GM18873 (cell line): ENCODE data around the gene ATP7B.
"Not testable (repeated sequence)": the region's sequence is repeated elsewhere in the genome, so short reads cannot be mapped to it uniquely, and the experiment has no call there.

Source experiments
- ATAC-seq: cut with Tn5 transposase; IDR thresholded peaks from one replicate; pipeline ENCODE4 v1.9.1; 2021; ENCODE audit warnings: mild to moderate bottlenecking, moderate library complexity, moderate number of reproducible peaks; ENCODE audit not compliant: unreplicated experiment, low FRiP score

ATP7B gene

DNA sequence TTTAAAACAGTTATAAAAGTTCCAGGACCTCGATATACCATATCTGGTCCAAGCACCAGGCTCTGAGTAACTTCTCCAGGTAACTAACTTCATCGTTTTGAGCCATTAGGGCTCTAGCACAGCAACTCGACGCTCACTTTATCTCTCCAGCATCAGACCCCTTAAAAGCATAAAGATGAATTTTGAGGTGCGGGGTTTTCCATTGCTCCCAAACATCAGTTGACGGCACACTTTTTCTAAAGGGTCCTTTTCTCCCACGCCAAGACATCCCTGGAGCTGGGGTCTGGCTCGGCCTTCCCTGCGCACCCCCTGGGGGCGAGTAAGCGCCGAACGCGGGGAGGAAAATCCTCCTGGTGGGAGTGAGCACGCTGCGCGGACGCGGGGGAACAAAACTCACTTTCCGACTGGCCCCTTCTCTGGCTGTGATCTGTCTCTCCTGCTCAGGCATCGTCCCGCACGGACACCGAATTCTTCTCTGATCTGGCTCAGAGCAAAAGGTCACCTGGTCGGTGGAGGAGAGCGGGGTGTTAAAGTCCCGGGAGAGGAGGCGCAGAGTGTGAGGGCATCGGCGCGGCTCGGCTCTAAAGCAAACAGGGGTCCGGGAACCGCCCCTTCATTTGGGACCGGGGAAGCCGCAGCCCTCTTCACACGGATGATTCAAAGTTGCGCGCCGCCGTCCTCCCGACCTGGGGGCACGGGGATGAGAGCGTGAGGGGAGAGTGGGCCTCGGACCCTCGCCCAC lies at the start of gene ATP7B:
TSS of gene ATP7B (minus strand) at position 561 of the 742 bp plus-strand sequence. CDS start at position 448, 113 bp downstream.
- peak; percentile 3 for ATAC-seq

DNA sequence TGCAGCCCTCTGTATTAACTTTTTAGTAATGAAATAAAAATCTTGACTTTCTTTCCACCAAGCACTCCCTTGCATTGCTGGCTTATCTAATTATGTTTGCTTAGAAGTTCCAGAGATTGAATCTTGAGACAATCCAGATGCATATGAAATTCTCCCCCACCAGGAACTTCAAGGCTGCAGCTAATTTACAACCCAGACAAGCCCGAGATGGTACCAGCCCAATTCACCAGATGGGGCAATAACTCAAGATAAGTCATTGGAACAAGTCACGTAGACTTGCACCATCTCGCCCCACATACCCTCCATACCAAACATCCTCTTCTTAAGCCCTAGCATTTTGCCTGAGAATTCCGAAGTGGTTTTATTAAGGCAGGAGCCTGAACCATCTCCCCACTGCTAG lies 42.2 kb upstream of the ATP7B start:
- ATAC-seq: no peak

DNA sequence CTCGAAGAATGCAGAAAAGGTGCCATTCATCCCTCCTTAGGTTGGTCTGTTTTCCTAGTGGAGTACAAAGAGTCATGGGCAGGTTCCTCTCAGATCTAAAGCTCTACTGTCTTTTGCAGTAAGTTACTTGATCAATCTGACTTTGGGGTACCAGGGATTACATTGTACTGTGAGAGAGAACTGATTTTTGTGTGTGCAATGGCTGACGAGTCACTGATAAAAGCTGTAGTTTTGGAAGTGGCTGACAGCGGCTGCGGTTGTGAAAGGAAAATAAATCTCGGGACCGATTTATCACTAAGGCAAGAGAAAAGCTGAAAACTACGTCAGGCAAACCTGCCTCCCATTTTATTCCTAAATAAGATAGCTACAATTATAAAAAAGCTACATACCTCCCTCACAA lies 40.1 kb upstream of the ATP7B start:
- no peak for ATAC-seq

DNA sequence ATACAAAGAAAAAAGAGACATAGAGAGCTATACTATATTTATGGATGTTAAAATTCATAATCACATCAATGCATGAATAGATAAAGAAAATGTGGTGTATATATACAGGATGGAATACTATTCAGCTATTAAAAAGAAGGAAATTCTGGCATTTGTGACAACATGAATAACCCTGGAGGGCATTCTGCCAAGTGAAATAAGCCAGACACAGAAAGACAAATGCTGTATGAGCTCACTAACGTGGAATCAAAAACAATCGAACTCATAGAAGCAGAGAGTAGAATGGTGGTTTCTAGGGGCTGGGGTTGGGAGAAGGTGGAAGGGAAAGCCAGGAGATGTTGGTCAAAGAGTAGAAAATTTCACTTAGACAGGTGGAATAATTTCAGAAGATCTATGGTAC lies 37.3 kb upstream of the ATP7B start:
- ATAC-seq: no peak

DNA sequence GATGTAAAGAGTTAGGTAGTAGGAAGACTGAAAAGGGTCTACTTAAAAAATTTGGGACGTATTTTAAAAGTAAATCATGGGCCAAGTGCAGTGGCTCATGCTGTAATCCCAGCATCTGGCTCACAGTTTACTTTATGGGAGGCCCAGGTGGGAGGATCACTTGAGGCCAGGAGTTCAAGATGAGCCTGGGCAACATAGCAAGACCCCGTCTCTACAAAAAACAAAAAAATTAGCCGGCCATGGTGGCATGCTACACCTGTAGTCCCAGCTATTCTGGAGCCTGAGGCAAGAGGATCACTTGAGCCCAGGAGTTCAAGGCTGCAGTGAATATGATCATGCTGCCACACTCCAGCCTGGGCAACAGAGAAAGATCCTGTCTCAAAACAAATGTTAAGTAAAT lies 36.2 kb upstream of the ATP7B start:
- no peak for ATAC-seq

DNA sequence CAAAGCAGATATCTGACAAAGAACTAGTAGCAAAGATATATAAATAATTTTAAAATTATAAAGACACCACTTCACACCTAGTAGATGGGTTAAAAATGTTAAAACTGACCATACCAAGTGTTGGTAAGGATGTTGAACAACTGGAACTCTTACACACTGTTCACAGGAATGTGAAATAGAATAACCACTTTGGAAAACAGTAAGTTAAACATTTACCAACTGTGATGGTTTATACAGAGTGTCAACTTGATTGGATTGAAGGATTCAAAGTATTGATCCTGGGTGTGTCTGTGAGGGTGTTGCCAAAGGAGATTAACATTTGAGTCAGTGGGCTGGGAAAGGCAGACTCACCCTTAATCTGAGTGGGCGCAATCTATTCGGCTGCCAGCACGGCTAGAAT lies 32.4 kb upstream of the ATP7B start:
- no peak for ATAC-seq

DNA sequence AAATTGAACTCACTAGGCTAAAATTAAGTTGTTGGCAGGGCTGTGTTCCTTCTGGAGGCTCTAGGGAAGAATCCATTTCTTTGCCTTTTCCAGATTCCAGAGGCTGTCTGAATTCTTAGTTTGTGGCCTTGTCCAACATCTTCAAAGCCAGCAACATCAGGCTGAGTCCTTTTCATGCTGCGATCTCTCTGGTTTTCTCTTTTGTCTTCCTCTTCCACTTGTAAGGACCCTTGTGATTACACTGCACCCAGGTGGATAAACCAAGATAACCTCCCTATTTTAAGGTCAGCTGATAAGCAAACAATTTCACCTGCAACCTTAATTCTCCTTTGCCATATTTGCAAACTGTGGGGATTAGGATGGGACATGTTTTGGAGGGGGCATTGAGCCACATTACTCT lies 24.8 kb upstream of the ATP7B start:
- ATAC-seq: no peak

DNA sequence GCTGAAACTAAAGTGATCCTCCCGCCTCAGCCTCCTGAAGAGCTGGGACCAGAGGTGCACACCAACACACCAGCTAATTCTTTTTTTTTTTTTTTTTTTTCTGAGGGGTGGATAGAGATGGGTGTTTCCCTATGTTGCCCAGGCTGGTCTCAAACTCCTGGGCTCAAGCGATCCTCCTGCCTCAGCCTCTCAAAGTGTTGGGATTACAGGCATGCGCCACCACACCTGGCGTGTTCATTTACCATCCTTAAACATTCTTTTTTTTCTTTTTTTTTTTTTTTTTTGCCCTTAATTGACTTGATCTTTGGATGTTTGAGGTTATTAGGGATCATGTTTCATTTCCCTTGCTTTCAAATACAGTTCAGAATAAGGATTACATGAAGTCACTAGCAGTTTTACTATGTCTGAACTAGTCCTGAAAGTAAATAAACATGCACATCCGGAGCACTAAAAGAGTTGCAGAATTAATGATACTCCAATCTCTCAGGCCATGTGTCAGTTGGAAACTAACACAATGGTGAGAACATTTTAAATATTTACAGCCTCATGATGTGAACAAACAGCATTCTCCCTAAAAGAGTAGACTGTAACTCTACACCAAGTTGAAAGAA lies 23.5 kb upstream of the ATP7B start:
- no peak for ATAC-seq

DNA sequence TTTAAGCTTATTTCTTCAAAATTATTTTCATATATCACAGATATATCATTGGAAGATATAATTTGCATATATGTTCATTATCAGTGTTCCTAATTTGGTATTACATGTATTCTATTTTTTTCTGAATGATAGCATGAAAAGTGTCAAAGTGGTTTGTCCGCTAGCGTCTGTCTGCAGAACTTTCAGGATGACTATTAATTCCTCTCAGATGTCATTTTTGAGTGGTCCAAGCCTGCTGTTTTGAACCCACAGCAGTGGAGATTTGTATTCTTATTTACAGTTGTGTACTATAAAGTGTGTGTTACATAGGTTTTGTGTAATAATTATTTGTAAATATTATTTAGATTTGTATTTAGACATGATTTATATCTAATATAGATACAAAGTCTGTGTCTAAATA lies 21.8 kb upstream of the ATP7B start:
- no peak for ATAC-seq

DNA sequence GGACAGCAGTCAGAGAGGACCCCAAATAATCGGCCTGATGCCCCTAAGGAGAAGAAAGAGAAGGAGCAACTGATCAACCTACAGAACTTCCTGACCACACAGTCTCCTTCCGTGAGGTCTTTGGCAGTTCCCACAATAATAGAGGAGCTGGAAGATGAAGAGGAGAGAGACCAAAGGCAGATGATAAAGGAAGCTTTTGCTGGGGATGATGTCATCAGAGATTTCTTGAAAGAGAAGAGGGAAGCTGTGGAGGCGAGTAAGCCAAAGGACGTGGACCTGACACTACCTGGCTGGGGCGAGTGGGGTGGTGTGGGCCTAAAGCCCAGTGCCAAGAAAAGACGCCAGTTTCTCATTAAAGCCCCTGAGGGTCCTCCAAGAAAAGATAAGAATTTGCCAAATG lies 19.2 kb upstream of the ATP7B start:
- ATAC-seq: not testable (repeated sequence)

DNA sequence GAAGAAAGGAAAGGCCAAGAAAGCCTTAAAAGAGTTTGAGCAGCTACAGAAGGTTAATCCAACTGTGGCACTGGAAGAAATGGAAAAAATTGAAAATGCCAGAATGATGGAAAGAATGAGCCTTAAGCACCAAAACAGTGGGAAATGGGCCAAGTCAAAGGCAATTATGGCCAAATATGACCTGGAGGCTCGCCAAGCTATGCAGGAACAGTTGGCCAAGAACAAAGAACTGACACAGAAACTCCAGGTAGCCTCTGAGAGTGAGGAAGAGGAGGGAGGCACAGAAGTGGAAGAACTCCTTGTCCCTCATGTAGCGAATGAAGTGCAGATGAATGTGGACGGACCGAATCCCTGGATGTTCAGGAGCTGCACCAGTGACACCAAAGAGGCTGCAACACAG lies 18.3 kb upstream of the ATP7B start:
- no peak for ATAC-seq

DNA sequence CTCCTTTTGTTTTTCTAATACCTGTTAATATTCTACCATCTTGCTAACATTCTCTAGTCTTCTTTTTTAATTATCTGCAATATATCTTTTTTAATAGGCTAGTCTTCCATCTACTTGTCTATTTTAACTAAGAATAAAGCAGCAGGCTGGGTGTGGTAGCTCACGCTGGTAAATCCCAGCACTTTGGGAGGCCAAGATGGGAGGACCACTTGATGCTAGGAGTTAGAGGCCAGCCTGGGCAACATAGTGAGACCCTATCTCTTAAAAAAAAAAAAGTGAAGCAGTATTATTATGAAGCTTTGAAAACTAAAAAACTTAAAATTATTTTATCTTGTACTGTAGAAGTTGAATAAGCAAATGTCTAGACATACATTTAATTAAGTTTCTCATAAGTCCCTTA lies 16.6 kb upstream of the ATP7B start:
- no peak for ATAC-seq

DNA sequence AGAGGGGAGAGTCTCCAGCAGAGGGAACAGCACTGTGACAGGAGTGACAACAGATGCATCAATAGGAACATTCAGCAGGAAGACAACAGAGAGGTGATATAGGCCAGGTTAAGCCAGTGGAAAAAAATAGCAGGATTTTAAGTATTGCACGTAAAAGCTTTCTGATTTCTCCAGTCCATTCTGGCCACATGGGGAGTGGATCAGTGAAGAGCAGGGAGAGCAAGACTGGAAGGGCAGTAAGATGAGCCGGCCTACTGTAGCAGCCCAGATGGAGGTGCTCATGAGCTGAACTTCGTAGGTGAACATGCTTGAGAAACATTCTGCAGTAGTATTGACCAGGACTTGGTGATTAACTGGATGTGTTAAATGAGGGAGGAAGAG lies 15.0 kb upstream of the ATP7B start:
- no peak for ATAC-seq

DNA sequence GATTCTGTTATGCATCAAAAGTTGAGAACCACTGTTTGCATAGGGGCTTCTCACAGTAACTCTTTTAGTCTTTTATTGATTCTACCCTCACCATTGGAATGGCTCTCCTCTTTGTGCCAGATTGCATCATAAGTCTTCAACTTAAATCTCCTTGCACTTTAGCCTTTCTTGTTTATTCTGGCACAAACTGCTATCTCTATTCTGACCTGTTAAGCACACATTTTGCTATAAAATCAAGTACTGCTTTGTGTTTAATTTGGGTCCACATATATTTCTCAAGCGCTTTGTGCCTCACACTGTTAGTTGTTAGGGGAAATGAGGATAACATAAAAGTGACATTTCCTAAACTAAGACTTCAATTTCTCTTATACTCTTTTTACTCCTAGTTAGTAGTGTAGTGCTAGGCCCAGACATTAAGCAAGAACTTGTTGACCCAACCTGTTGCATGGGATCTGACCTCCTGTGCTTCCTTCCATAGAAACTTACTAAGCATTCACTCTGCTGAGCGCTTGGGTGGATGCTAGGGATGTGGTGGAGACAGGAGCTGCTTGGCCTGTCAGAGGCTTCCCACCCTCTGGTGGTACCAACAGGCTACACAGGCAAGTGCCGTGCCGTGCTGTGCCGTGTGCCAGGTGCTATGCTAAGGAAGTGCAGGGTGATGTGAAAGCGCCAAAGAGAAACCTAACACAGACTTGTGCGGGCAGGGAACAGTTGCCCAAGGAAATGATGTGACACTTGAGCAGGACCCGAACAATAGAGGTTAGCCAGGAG lies 14.4 kb upstream of the ATP7B start:
- no peak for ATAC-seq

DNA sequence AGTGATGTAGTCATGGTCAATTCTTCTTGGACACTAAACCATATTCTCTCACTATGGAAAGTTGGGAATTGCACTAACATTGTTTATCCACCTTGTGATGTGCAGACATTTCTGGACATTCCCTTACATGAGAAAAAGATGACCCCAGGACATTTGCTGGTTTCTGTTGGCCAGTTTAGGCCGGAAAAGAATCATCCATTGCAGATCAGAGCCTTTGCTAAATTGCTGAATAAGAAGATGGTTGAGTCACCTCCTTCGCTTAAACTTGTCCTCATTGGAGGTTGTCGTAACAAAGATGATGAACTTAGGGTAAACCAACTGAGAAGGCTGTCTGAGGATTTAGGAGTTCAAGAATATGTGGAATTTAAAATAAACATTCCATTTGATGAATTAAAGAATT lies 13.2 kb upstream of the ATP7B start, which contains the start of gene UTP14C:
TSS of gene UTP14C (plus strand) at position 211 of the 400 bp plus-strand sequence. CDS start 4,114 bp downstream, outside the sequence.
- ATAC-seq: no peak

DNA sequence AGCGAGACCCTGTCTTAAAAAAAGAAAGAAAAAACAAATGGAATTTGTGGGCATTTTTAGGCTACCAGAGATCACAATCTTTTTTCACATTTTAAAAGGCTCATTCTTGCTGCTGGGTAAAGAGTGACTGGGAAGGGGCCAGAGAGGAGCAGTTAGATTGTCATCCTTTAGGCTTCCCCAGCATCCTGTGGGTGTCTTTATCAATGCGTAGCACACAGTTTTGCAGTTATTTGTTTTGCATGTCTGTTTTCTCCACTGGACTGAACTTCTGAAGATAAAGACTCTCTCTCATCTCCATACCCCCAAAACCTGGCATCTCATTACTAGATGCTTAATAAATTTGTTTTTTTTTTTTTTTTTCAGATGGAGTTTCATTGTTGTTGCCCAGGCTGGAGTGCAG lies 11.1 kb upstream of the ATP7B start:
- ATAC-seq: no peak

DNA sequence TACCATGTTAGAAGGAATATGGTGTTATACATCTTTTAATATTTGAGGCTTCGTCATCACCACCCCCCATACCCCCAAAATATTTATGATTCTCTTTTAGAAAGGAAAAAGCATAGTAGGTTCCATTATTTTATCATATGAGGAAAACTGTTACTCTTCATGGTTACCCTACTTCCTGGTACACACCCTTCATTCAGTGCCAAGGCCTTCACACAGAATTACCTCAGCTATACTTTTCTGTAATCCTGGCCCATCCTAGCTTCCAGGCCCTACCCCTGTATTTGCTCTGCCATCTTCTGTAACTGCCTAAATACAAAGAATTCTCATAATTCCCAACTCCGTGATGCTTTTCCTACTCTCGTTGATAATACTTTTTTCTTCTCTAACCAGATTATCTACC lies 8.9 kb upstream of the ATP7B start:
- no peak for ATAC-seq

DNA sequence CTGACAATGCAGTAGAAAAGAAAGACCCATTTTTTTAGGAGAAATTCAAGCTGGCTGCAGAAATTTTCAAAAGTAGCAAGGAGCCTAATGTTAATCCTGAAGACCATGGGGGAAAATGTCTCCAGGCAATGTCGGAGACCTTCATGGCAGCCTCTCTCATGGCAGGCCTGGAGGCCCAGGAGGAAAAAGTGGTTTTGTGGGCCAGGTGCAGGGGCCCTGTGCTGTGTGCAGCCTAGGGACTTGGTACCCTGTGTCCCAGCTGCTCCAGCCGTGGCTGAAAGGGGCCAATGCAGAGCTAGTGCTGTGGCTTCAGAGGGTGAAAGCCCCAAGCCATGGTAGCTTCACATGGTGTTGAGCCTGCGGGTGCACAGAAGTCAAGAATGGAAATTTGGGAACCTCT lies 5.0 kb upstream of the ATP7B start:
- ATAC-seq: no peak

DNA sequence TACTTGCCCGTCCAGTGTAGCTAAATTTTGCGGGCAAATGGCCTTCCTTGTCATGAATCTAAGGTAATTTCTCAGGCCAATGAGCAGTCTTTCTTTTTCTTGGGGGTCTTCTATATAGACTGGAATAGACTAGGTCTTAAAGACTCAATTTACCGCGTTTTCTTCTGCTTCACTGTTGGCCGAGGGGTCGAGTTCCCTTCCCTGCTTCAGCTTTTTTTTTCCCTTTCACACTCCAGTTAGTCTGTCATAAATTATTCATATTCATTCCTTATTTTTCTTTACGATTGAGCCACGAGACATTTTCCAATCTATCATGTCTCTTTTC lies 1.2 kb upstream of the ATP7B start:
- ATAC-seq: no peak

DNA sequence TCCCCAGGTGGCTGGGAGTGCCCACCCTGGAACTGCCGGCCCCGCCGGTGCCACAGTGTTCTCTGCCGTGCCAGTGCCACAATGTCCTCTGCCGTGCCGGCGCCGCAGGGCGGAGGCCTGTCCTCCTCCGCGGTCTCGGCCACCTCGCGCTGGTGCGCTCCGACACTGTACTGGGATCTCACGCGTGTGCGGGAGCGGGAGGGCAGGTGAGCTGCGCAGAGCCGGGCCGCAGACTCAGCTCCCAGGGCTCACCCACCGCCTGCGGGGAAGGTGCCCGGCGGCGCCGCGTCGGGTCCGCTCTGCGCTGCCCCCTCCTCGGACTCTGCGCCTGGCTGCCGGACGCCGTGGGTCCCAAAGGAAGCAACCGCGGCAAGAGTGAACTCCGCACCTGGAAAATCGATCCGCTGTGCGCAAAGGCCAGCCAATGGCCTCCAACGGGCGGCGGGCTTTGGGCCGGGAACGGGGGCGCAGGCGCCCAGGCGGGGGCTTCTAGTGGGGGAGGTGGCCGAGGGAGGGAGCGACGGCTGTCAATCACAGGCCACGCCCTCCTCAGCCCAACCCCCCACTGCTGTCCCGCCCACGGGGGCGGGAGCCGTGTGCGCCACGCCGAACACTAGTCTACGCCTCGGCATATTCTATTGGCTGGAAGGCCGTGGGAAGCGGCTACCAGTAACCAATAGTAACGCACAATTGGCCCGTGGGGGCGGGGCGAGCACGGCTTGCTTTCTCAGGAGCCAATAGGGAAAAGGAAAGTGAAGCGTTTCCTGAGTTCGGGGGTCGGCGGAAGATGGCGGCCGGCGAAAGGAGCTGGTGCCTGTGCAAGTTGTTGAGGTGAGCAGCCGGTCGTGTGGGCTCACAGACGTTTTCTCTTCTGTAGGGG lies 622 bp upstream of the ATP7B start, which contains the start of gene ALG11:
TSS of gene ALG11 (plus strand) at position 767 of the 880 bp plus-strand sequence. CDS start at position 788, 21 bp downstream.
- peak; percentile 100 for ATAC-seq

DNA sequence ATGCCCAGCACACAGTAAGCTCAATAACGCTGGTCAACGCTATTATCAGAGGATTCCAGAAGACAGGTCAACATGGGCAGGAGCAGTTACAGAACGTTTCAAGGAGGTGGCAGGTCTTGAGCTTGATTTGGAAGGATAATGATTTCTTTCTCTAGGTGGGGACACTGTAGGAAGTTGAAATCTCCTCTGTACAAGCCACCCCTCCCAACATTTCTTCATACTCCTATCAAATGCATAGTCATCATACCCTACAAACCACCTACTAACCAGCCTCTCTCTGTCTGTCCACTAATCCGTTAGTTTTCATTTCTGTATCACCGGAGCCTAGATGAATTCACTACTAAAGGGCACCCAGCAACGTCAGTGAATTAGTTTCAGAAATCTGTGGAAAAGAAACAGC lies 1.3 kb downstream of the ATP7B start:
- ATAC-seq: no peak
